Tibial nerve (tissue), 4 donors: Measurements from ENCODE around the gene GRIK5. TPM values are rescaled to one million over a fixed set of nuclear protein-coding genes. Genes with fewer than 3 reads are reported as not detected.
"Not testable (repeated sequence)": the region's sequence is repeated elsewhere in the genome, so short reads cannot be mapped to it uniquely, and the experiment has no call there.

Source experiments
- DNase-seq, 2 donors: peaks; one replicate each; pipeline ENCODE4 v3.0.0-alpha.2; 2019; ENCODE audit warnings: low spot score in 2 of 2
- H3K27ac ChIP-seq, 4 donors: fragments of 200-600 bp; sonication (generic) in 3 of 4; one replicate each; pipeline ENCODE4 v1.5.1; 2017 to 2019; ENCODE audit warnings: mild to moderate bottlenecking in 1 of 4
- H3K27me3 ChIP-seq, 2 donors: fragments of 200-600 bp; sonication (generic) in 1 of 2; one replicate each; pipeline versions ENCODE4 v1.5.1 to v1.6.0; 2017 to 2019
- H3K36me3 ChIP-seq, 3 donors: fragments of 200-600 bp; sonication (generic); one replicate each; pipeline ENCODE4 v1.5.1; 2018 to 2019
- H3K4me1 ChIP-seq, 4 donors: fragments of 200-600 bp; sonication (generic) in 3 of 4; one replicate each; pipeline ENCODE4 v1.5.1; 2017 to 2019
- H3K4me3 ChIP-seq, 4 donors: fragments of 200-600 bp; sonication (generic) in 3 of 4; one replicate each; pipeline ENCODE4 v1.5.1; 2017 to 2019; ENCODE audit warnings: mild to moderate bottlenecking in 1 of 4, moderate library complexity in 1 of 4
- H3K9me3 ChIP-seq, 4 donors: fragments of 200-600 bp; sonication (generic) in 3 of 4; one replicate each; pipeline ENCODE4 v1.5.1; 2017 to 2019
- CTCF ChIP-seq, 5 experiments: fragments of 200-600 bp in 3 of 5; fragments of 450-650 bp in 2 of 5; sonication (generic) in 3 of 5; IDR thresholded peaks; one replicate each; pipeline ENCODE4 v1.5.1; 2016 to 2019; ENCODE audit warnings: antibody characterized with exemption in 5 of 5, mild to moderate bottlenecking in 3 of 5, moderate library complexity in 2 of 5
- EP300 ChIP-seq, 2 donors: sonication (generic); formaldehyde crosslinking; IDR thresholded peaks; one replicate each; pipeline ENCODE4 v1.6.1; 2017; ENCODE audit warnings: antibody characterized with exemption in 2 of 2, mild to moderate bottlenecking in 1 of 2
- POLR2A ChIP-seq, 2 donors: fragments of 450-650 bp; IDR thresholded peaks; one replicate each; pipeline ENCODE4 v1.6.1; 2017; ENCODE audit warnings: antibody characterized with exemption in 2 of 2, mild to moderate bottlenecking in 2 of 2, moderate library complexity in 2 of 2
- WGBS, 2 donors: methylation state at CpG; one replicate each; pipeline ENCODE4 v1.1.5; 2018; 5-methylcytosine and 5-hydroxymethylcytosine counted together
- total RNA-seq, 4 donors: library from RNA; depleted of rRNA; stranded (reverse); fragments of >200 nt; gene quantifications; one replicate each; pipeline ENCODE4 v1.1.0, GENCODE V29; 2016

Gene GRIK5
- total RNA-seq, 4 donors from 2014 or later, result 2.4 to 12.0 (median 3.2) TPM

- TF ChIP-seq CTCF (IDR thresholded peaks at IDR 0.05) (no peak), EP300 (IDR thresholded peaks at IDR 0.05) (no peak), POLR2A (IDR thresholded peaks at IDR 0.05) (no peak)
- Histone ChIP-seq H3K4me3 (no peak overlapping the region), H3K27ac (no peak overlapping the region), H3K9me3 (no peaks in the 10 kb centered on the region), H3K36me3 (peaks cover 0 to 42% (median 0%) of the 10 kb centered on the region in 3 donors), H3K4me1 (no peaks in the 10 kb centered on the region), H3K27me3 (no peaks in the 10 kb centered on the region)
- WGBS, 2 donors, result 87 to 92% methylated on average over 30 of the region's 30 CpGs
- no peak for DNase-seq
Observed at GRCh38 chr19:42042455-42043170, 27.4 kb downstream of the GRIK5 start.

- H3K4me3 ChIP-seq, H3K27ac ChIP-seq, DNase-seq, H3K4me1 ChIP-seq, H3K9me3 ChIP-seq, H3K27me3 ChIP-seq: not testable (repeated sequence)
- H3K36me3 ChIP-seq, result peaks cover 0 to 38% (median 0%) of the 10 kb centered on the region in 3 donors
- 84 to 90% methylated on average over 9 of the region's 9 CpGs for WGBS, 2 donors
Observed at GRCh38 chr19:42040491-42040890, 29.5 kb downstream of the GRIK5 start.

- H3K27ac ChIP-seq, result no peak overlapping the region
- TF ChIP-seq POLR2A (IDR thresholded peaks at IDR 0.05), result no peak
- TF ChIP-seq CTCF (IDR thresholded peaks at IDR 0.05), result no peak
- no peak for TF ChIP-seq EP300 (IDR thresholded peaks at IDR 0.05)
- no peak overlapping the region for H3K4me3 ChIP-seq
- H3K27me3 ChIP-seq, result no peaks in the 10 kb centered on the region
- no peaks in the 10 kb centered on the region for H3K4me1 ChIP-seq
- peaks cover 0 to 33% (median 0%) of the 10 kb centered on the region in 3 donors for H3K36me3 ChIP-seq
- no peaks in the 10 kb centered on the region for H3K9me3 ChIP-seq
- DNase-seq, result no peak
Observed at GRCh38 chr19:42040031-42040430, 30.0 kb downstream of the GRIK5 start.

GRCh38 chr19:42038666-42039065, 31.3 kb downstream of the GRIK5 start:
- H3K9me3 ChIP-seq, result no peaks in the 10 kb centered on the region
- H3K27me3 ChIP-seq, result no peaks in the 10 kb centered on the region
- TF ChIP-seq CTCF (IDR thresholded peaks at IDR 0.05), result no peak
- no peak for TF ChIP-seq EP300 (IDR thresholded peaks at IDR 0.05)
- TF ChIP-seq POLR2A (IDR thresholded peaks at IDR 0.05), result no peak
- H3K27ac ChIP-seq, result no peak overlapping the region
- 62 to 69% methylated on average over 6 of the region's 6 CpGs for WGBS, 2 donors
- no peak for DNase-seq
- no peaks in the 10 kb centered on the region for H3K4me1 ChIP-seq
- no peak overlapping the region for H3K4me3 ChIP-seq
- peaks cover 0 to 28% (median 0%) of the 10 kb centered on the region in 3 donors for H3K36me3 ChIP-seq

GRCh38 chr19:42037649-42038048, 32.4 kb downstream of the GRIK5 start:
- no peaks in the 10 kb centered on the region for H3K4me1 ChIP-seq
- H3K36me3 ChIP-seq, result peaks cover 0 to 28% (median 0%) of the 10 kb centered on the region in 3 donors
- no peak overlapping the region for H3K4me3 ChIP-seq
- H3K9me3 ChIP-seq, result no peaks in the 10 kb centered on the region
- no peaks in the 10 kb centered on the region for H3K27me3 ChIP-seq
- WGBS, 2 donors, result 92 to 100% methylated on average over 2 to 5 of the region's 5 CpGs
- no peak overlapping the region for H3K27ac ChIP-seq
- no peak for DNase-seq
- TF ChIP-seq POLR2A (IDR thresholded peaks at IDR 0.05), result no peak
- TF ChIP-seq CTCF (IDR thresholded peaks at IDR 0.05), result no peak
- TF ChIP-seq EP300 (IDR thresholded peaks at IDR 0.05), result no peak
